Ammon's horn (tissue), 1 donor: ENCODE data around the gene TACC3.
"Not testable (repeated sequence)": the region's sequence is repeated elsewhere in the genome, so short reads cannot be mapped to it uniquely, and the experiment has no call there.

Experiments used
- DNase-seq: peaks from one replicate; pipeline ENCODE4 v3.0.0-alpha.2; 2016; ENCODE audit warnings: low spot score

The TACC3 gene

GRCh38 chr4:1721003-1721665 lies at the start of gene TACC3, which contains the start of gene TMEM129:
TACC3 (plus strand) TSS chr4:1721521; CDS start chr4:1723422, 1,901 bp downstream.
TMEM129 (minus strand) TSS chr4:1721323; CDS start chr4:1720837, 486 bp downstream.
- DNase-seq: peak; percentile 96

- no peak for DNase-seq
These were observed 47.6 kb upstream of the TACC3 start for GRCh38 chr4:1673671-1674070.

GRCh38 chr4:1674682-1675081 lies 46.6 kb upstream of the TACC3 start:
- peak; percentile 65 for DNase-seq

- no peak for DNase-seq
These were observed 46.1 kb upstream of the TACC3 start for GRCh38 chr4:1675136-1675801.

- no peak for DNase-seq
These were observed 45.6 kb upstream of the TACC3 start for GRCh38 chr4:1675802-1676137.

GRCh38 chr4:1676605-1677525 lies 44.5 kb upstream of the TACC3 start:
- no peak for DNase-seq

GRCh38 chr4:1678244-1678643 lies 43.1 kb upstream of the TACC3 start:
- DNase-seq: no peak

- no peak for DNase-seq
These were observed 38.5 kb upstream of the TACC3 start for GRCh38 chr4:1682860-1683259.

- DNase-seq: no peak
These were observed 38.0 kb upstream of the TACC3 start for GRCh38 chr4:1683261-1683735.

- peak; percentile 93 for DNase-seq
These were observed 37.4 kb upstream of the TACC3 start, which contains the start of gene FAM53A for GRCh38 chr4:1683736-1684505. FAM53A (minus strand) TSS chr4:1684313; CDS start chr4:1668741, 15,572 bp downstream.

GRCh38 chr4:1684506-1685234 lies 36.7 kb upstream of the TACC3 start:
- no peak for DNase-seq

GRCh38 chr4:1685235-1686150 lies 35.8 kb upstream of the TACC3 start:
- DNase-seq: no peak

GRCh38 chr4:1686440-1687036 lies 34.8 kb upstream of the TACC3 start:
- DNase-seq: no peak

GRCh38 chr4:1690698-1691097 lies 30.6 kb upstream of the TACC3 start:
- DNase-seq: no peak

- DNase-seq: no peak
These were observed 29.5 kb upstream of the TACC3 start for GRCh38 chr4:1691737-1692373.

GRCh38 chr4:1693131-1693896 lies 28.0 kb upstream of the TACC3 start:
- peak; percentile 84 for DNase-seq

- no peak for DNase-seq
These were observed 25.4 kb upstream of the TACC3 start for GRCh38 chr4:1695913-1696312.

- not testable (repeated sequence) for DNase-seq
These were observed 19.6 kb upstream of the TACC3 start for GRCh38 chr4:1701671-1702070.
